GM21528 (cell line): ENCODE measurements around the gene KRTAP4-3.
"Not testable (repeated sequence)": the region's sequence is repeated elsewhere in the genome, so short reads cannot be mapped to it uniquely, and the experiment has no call there.

ENCODE experiments used
- ATAC-seq: cut with Tn5 transposase; IDR thresholded peaks from one replicate; pipeline ENCODE4 v1.9.1; 2021; ENCODE audit warnings: mild to moderate bottlenecking, moderate library complexity; ENCODE audit not compliant: unreplicated experiment, low FRiP score

KRTAP4-3 gene

DNA sequence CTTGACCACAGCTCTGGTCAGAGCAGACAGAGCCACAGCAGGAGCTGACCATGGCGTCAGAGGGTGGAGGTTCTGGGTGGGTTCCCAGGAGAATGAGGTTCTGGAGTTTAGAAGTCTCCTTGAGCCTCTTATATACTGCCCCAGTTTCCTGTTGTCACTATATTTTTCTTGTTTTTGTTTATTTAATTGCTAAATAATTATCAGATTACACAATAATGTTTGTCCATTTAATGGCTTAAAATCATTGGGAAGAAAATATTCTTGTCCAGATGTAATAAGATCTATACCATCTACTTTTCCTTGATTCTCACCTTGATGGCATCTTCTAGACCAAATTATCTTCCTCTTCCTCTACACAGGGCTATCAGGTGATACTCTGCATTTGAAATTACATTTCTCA lies at the start of gene KRTAP4-3:
TSS of gene KRTAP4-3 (minus strand) at position 101 of the 400 bp plus-strand sequence. CDS start at position 52, 49 bp downstream.
- ATAC-seq, result no peak

DNA sequence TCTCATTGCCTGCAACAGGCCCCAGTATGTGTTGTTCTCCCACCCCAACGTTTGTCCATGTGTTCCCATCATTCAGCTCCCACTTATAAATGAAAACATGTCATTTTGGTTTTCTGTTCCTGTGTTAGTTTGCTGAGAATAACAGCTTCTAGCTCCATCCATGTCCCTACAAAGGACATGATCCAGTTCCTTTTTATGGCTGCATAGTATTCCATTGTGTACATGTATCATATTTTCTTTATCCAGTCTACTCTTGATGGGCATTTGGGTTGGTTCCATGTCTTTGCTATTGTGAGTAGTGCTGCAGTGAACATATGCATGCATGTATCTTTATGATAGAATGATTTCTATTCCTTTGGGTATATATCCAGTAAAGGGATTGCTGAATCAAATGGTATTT lies 47.7 kb upstream of the KRTAP4-3 start:
- no peak for ATAC-seq

DNA sequence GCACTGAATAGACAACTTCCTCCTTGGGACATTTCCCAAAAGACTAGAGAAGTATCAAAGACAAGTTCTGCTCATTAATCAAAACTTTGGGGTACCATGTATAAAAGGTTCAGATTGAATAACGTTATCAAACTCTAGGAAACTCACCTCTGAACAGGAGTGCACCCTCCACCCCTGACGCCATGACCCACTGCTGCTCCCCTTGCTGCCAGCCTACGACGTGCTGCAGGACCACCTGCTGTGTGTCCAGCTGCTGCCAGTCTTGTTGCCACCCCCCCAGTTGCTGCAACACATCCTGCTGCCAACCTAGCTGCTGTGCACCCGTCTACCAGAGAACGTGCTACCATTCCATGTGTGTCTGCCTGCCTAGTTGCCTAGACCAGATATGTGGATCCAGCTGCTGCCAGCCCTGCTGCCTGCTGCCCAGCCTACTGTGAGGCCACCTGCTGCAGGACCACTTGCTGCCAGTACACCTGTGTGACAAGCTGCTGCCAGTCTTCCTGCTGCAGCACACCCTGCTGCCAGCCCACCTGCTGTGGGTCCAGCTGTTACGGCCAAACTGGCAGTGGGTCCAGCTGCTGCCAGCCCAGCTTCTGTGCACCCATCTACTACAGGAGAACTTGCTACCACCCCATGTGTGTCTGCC lies 44.6 kb upstream of the KRTAP4-3 start:
- no peak for ATAC-seq

DNA sequence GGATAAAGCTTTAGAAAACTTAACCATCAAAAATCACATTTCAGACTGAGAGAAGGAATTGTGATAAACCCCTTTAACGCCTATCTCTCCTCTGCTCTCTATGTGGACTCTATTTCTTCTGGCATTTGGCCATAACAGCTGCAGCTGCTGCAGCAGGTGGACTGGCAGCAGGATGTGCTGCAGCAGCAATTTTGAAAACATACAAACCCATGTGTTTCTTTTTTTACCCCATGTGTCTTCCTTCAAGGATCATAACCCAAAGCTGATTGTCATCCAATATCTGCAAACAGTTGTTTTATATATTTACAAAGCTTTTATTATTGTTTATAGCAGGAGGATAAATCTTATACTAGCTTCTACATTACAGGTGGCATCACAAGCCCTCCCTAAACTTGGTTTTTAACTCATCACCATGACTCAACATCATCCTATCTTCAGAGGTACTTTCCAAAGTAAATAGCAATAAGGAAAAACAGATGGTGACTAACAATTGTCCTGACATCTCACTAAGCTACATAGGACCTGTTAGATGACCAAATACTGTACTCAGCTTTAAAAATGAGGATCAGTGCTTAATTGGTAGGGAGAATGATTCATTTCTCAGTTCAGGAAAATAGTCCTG lies 43.9 kb upstream of the KRTAP4-3 start:
- ATAC-seq, result no peak

DNA sequence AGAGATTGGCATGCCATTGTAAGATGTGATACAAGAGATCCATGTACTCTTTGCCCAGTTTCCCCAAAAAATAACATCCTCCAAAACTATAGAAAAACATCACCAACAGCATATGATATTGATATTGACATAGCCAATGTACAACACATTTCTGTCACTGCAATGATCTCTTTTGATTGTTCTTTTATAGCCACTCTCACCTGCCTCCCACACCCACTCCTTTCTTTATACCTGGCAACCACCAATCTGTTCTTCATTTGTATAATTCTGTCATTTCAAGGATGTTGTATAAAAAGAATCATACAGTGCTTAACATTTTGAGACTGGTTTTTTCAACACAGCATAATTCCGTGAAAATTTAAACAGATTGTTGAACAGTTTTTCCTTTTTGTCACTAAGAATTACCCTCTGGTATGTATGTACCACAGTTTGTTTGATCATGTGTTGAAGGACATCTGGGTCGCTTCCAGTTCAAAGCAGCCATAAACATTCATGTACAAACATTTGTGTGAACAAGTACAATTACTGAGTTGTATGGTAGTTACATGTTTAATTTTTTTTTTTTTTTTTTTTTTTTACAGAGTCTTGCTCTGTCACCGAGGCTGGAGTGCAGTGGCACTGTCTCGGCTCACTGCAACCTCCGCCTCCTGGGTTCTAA lies 31.5 kb upstream of the KRTAP4-3 start:
- no peak for ATAC-seq

DNA sequence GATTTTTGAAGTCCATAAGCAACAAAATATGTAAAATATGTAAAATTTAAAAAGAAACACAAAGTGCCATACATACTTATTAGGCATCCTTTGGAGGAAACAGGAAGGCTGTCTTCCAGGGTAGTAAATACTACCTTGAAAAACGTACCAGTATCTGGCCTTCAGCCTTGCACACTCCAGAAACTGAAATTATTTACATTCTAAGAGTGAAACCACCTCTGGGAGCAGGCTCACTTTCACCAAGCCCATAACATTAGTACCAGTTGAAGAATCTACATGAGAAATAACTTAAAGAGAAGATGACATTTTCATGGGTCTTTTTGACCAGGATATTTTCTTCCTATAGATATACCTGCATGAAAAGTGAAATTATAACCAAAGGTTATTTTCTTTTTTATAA lies 28.0 kb upstream of the KRTAP4-3 start:
- ATAC-seq, result no peak

DNA sequence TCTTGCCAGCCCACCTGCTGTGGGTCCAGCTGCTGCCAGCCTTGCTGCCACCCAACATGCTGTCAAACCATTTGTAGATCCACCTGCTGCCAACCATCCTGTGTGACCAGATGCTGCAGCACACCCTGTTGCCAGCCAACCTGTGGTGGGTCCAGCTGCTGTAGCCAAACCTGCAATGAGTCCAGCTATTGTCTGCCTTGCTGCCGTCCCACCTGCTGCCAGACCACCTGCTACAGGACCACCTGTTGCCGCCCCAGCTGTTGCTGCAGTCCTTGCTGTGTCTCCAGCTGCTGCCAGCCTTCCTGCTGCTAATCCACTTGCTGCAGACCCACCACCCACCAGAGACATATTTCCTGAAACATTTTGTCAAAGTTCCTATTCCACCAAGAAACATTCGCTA lies 22.3 kb upstream of the KRTAP4-3 start:
- no peak for ATAC-seq

DNA sequence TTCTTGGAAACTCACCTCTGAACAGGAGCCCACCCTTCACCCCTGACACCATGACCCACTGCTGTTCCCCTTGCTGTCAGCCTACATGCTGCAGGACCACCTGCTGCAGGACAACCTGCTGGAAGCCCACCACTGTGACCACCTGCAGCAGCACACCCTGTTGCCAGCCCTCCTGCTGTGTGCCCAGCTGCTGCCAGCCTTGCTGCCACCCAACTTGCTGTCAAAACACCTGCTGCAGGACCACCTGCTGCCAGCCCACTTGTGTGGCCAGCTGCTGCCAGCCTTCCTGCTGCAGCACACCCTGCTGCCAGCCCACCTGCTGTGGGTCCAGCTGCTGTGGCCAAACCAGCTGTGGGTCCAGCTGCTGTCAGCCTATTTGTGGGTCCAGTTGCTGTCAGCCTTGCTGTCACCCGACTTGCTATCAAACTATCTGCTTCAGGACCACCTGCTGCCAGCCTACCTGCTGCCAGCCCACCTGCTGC lies 21.9 kb upstream of the KRTAP4-3 start, which contains the start of gene KRTAP9-1:
TSS of gene KRTAP9-1 (plus strand) at position 51 of the 482 bp plus-strand sequence. CDS start at position 51, 0 bp downstream.
- ATAC-seq, result not testable (repeated sequence)

DNA sequence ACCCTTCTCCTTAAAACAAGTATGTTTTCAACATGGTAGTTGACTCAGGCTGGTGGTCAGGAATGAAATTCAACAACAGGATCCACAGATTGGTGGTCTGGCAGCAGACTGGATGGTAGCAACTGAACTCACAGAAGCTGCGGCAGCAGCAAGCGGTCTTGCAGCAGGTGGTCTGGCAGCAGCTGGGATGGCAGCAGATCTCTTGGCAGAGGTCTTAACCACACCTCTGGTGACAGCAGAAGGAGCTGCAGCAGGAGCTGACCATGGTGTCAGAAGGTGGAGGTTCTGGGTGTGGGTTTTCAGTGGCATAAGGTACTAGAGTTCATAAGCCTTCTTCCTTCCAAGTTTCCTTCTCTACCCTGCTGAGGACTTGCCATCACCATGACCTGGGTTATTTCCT lies 18.9 kb upstream of the KRTAP4-3 start:
- ATAC-seq, result no peak

DNA sequence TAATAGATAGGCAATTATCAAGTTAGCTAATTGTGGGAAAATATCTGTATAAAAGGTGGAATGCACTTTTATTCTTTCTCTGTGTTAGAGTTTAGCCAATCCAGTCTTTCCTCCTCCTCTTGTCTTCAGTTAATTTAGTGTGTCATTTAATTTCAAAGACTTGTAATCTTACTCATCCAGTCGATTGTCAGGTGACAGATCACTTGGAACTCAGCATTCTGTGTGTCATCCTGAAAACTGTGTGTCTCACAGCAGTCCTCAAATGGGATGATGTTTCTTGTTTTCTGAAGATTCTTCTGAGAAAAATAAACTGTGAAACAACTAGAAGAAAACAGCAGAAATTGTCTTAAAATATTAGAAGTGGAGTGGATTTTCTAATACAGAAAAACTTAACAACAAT lies 17.0 kb upstream of the KRTAP4-3 start:
- ATAC-seq, result no peak

DNA sequence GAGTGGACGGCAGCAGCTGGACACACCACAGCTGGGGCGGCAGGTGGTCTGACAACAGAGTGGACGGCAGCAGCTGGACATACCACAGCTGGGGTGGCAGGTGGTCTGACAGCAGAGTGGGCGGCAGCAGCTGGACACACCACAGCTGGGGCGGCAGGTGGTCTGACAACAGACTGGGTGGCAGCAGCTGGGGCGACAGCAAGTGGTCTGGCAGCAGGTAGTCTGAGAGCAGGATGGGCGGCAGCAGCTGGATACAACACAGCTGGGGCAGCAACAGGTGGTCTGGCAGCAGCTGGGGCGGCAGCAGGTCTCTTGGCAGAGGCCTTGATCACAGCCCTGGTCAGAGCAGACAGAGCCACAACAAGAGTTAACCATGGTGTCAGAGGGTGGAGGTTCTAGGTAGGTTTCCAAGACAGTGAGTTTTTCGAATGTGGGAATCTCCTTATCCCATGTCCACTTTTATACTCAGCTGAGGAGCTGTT lies 16.5 kb upstream of the KRTAP4-3 start, which contains the start of gene KRTAP4-1:
TSS of gene KRTAP4-1 (minus strand) at position 432 of the 482 bp plus-strand sequence. CDS start at position 375, 57 bp downstream.
- ATAC-seq, result no peak

DNA sequence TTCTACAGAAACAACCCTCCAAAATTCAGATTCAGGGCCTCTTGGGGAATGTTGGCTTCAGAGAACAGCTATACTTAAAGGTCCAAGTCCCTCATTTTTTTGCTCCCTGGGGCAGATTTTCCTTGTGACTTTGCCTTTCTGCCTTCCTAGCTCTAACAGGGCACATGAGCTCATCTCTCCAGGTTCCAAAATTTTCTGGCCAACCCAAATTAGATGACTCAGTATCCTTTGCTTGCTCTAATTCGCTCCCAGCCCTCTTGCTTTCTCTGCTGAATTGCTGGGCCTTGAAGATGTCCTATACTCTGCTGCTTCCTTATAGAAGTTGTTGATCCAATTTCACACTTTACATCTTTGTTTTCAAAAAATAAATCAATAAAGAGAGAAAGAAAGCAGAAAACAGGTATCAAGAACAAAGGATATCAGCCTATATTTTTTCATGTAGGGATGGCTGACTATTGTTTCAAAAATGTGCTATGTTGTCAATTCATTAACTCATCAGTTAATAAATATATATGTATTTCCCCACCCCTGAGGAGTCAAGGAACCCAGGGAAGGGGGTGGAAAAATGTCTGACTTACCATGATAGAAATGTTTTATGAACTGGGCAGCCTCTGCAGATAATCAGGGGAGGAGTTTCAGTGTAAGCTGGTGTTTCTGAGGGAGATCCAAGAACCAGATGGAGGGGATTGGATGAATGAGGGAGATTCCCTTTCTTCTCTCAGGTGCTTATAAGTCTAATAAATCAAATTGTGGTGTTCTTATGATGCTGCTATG lies 11.0 kb upstream of the KRTAP4-3 start:
- no peak for ATAC-seq

DNA sequence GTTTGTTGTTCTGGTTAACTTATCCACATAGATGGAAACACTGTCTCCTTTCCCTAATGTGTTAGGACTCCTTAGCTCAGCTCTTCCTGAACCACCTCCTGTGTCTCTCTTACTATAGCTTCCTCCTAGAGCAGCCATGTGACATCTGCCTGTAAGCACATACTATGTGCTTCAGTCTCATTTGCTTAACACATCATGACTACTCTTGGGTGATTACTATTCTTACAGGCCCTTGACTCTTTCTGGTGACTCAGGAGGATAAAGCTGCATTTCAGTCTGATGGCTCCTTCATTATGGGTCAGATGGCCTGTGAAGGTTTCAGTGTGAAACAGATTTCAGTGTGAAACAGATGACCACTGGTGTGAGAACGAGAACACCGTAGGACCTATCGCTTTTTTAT lies 10.3 kb upstream of the KRTAP4-3 start:
- ATAC-seq, result no peak

DNA sequence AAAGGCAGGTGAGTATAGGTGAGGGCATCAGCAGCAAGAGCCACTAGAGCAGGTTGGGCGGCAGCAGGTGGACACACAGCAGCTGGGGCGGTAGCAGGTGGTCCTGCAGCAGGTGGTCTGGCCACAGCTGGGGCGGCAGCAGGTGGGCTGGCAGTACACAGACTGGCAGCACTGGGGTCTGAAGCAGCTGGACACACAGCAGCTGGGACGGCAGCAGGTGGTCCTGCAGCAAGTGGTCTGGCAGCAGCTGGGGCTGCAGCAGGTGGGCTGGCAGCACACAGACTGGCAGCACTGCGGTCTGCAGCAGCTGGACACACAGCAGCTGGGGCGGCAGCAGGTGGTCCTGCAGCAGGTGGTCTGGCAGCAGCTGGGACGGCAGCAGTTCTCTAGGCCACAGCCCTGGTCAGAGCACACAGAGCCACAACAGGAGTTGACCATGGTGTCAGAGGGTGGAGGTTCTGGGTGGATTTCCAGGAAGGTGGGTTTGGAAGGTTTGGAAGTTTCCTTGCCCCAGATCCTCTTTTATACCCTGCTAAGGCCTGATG lies 9.8 kb upstream of the KRTAP4-3 start, which contains the start of gene KRTAP4-2:
TSS of gene KRTAP4-2 (minus strand) at position 495 of the 545 bp plus-strand sequence. CDS start at position 438, 57 bp downstream.
- ATAC-seq, result no peak

DNA sequence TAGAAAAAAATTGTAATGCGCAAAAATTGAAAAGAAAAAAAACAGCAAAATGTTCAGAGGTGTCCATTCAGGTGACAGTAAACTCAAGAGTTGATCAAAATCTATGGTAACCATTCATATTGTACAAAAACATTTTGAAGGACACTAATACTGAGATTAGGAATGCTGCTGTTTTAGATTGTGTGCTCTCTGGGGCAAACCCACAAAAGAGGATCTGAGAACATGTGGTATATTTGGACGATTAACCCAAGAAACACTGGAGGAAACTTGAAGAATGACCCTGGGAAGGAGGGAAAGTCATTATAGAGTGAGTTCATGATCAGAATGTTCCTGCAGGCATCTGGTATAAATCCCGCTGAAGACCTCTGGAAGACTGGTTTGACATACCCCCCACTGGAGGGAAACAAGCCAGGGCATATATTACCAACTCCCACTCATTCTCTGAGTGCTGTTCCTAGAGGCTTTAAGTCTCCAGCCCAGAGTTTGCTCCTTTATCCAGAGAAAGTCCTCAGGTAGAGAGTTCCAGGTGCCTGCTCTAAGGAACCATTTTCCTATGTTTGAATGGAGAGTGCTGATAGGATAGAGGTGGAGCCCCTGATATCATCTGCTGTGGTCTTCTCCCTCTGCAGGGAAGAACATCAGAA lies 8.8 kb upstream of the KRTAP4-3 start:
- ATAC-seq, result no peak

DNA sequence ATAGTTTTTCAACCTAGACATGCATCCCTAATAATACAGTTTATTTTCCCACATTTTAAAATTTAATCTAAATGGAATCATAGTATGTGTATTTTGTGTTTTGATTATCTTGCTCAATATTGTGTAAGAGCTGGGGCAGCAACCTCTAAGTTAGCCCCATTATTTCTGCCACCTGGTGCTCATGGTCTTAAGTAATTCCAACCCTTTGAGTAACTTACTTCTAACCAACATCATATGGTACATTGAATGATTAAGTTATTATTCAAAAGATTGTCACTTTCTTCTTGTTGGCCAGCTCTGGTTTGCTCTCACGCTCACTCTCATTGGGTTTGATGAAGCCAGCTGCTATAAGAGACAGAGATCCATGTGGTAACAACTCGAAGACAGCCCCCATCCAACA lies 3.9 kb upstream of the KRTAP4-3 start:
- no peak for ATAC-seq

DNA sequence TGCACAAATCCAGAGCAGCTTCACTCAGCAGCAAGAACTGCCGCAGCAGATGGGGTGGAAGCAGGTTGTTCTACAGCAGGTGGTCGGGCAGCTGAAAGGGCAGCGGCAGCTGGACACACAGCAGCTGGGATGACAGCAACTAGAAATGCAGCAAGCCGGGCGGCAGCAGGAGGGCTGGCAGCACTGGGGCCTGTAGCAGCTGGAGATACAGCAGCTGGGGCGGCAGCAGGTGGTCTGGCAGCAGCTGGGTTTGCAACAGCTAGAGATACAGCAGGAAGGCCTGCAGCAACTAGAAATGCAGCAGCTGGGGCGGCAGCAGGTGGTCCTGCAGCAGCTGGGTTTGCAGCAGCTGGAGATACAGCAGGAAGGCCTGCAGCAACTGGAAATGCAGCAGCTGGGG lies 460 bp downstream of the KRTAP4-3 start:
- ATAC-seq, result no peak

DNA sequence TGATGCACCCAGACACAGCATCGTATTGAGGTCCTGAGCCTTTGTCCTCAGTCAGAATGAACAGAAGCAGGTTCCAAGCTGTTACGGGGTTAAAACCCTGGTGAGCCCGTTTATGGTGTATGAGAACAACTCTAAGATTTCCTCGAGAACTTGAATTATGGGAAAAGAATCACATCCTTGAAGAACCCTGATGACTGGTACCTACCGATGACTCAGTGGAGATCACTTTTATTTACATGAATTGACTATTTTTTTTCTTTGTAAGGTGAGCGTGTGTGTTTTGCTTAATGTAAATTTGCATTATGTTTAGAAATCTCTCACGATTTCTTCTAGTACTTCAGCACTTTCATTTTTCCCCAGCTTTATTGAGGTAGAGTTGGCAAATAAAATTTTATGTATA lies 4.2 kb downstream of the KRTAP4-3 start:
- no peak for ATAC-seq

DNA sequence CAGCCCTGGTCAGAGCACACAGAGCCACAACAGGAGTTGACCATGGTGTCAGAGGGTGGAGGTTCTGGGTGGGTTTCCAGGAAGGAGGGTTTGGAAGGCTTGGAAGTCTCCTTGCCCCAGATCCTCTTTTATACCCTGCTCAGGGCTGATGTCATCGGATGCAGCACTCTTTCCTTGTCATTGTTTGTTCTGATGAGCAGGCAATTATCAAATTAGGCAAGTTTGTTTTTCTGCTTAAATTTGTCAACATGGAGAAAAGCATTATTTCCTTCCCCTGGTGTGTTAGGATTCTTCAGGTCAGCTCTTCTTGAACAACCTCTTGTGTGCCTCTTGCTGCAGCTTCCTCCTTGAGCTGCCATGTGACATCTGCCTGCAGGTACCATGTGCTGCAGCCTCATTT lies 7.4 kb downstream of the KRTAP4-3 start, which contains the start of gene KRTAP4-4:
TSS of gene KRTAP4-4 (minus strand) at position 101 of the 400 bp plus-strand sequence. CDS start at position 44, 57 bp downstream.
- ATAC-seq, result no peak
